Esophagus squamous epithelium (tissue), 4 donors: ENCODE results near the gene PCDHGA7.
A peak's percentile ranks its signal among the peaks of the same experiment; 100 is the strongest.

Experiments used
- CTCF ChIP-seq, 6 experiments: fragments of 450-650 bp in 4 of 6; fragments of 200-600 bp in 2 of 6; sonication (generic) in 2 of 6; IDR thresholded peaks; one replicate each; pipeline ENCODE4 v1.5.1; 2016 to 2019; ENCODE audit warnings: antibody characterized with exemption in 6 of 6, mild to moderate bottlenecking in 4 of 6, moderate library complexity in 4 of 6
- POLR2A ChIP-seq, 4 donors: fragments of 450-650 bp; IDR thresholded peaks; one replicate each; pipeline ENCODE4 v1.6.1; 2017; ENCODE audit warnings: antibody characterized with exemption in 4 of 4, mild to moderate bottlenecking in 4 of 4, moderate library complexity in 3 of 4

GRCh38 chr5:141420855-141421488 is 38.4 kb downstream of the PCDHGA7 start, which contains the start of gene PCDHGA11:
- TF ChIP-seq POLR2A (IDR thresholded peaks at IDR 0.05) (no peak), CTCF (IDR thresholded peaks at IDR 0.05) (peak in 5 of 6 experiments; percentile 15 to 44 (median 24))
